Activated naive CD8-positive, alpha-beta T cell treated with anti-CD3 and anti-CD28 coated beads for 36 hours (primary cell): ENCODE data around the gene GLG1. TPM values are rescaled to one million over a fixed set of nuclear protein-coding genes. Genes with fewer than 3 reads are reported as not detected.

Experiments used
- DNase-seq: peaks from one replicate; pipeline ENCODE4 v3.0.0; 2021
- H3K27ac Mint-ChIP-seq: one replicate; pipeline ENCODE4 v1.8.0; 2022; ENCODE audit warnings: mild to moderate bottlenecking, moderate library complexity, mixed read lengths
- H3K27me3 Mint-ChIP-seq: one replicate; pipeline ENCODE4 v1.8.0; 2022; ENCODE audit warnings: mild to moderate bottlenecking, mixed read lengths
- H3K36me3 Mint-ChIP-seq: one replicate; pipeline ENCODE4 v1.8.0; 2021; ENCODE audit warnings: mild to moderate bottlenecking, mixed read lengths
- H3K4me1 Mint-ChIP-seq: one replicate; pipeline ENCODE4 v1.8.0; 2021; ENCODE audit warnings: mixed read lengths
- H3K4me3 Mint-ChIP-seq: one replicate; pipeline ENCODE4 v1.8.0; 2022; ENCODE audit warnings: mild to moderate bottlenecking, moderate library complexity, mixed read lengths
- H3K9me3 Mint-ChIP-seq: one replicate; pipeline ENCODE4 v1.8.0; 2022; ENCODE audit warnings: mixed read lengths
- total RNA-seq, 2 experiments: library from RNA; stranded (reverse); gene quantifications; one replicate each; pipeline ENCODE4 v1.2.3, GENCODE V29; 2021

GLG1 gene
- total RNA-seq, 2 experiments from 2014 or later, result 58.7 to 60.8 TPM

DNA sequence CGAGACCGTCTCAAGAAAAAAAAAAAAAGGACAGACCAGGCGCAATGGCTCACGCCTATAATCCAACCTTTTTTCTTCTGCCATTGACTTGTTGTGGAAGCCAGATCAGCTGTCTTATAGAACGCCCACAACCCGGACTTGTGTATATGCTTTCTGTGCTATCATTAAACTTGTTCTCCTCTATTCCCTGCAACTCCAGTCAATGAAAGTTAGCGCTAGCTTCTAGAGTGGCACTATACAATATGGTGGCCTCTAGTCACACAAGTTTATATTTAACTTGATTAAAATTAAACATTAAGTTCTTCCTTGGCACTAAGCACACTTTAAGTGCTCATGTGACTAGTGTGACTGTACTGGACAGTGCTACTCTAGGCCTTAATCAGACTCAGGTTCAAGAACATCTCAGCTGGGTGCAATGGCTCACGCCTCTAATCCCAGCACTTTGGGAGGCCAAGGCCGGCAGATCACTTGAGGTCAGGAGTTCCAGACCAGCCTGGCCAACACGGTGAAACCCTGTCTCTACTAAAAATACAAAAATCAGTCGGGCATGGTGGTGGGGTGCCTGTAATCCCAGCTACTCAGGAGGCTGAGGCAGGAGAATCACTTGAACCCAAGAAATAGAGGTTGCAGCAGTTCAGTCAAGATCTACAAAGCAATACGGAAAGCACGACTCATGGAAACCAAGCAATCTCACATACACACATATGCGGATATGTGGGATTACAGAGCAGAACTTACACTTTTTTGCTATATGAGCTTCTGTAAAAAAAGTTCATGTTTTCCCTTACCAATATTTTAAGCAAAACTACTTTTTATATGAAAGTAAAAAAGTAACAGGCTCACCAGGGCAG lies 18.8 kb upstream of the GLG1 start:
- Mint-ChIP-seq H3K4me1 (peaks cover 38% of the 10 kb centered on the region), H3K4me3 (no peak overlapping the region), H3K27ac (peak overlapping the region; percentile 84), H3K36me3 (peaks cover 71% of the 10 kb centered on the region), H3K9me3 (no peaks in the 10 kb centered on the region), H3K27me3 (no peaks in the 10 kb centered on the region)
- no peak for DNase-seq

DNA sequence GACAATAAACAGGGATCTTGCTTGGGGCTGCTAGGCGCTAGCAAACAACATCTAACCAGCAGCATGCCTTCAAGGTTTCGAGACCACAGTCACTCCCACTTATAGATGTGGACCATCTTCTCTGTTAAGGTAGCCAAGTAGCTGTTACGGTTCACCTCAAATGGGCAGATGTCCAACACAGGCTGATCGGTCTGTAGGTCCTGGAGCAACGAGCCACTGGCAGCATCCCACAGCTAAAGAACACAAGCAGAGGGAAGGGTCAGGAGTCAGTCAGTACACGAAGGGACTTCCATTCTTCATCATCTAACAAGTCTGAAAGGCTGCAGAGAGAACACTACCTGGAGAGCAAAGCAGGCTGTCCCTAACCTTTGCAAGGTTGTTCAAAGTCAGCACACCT lies 16.9 kb upstream of the GLG1 start:
- Mint-ChIP-seq H3K9me3 (no peaks in the 10 kb centered on the region), H3K27ac (no peak overlapping the region), H3K36me3 (peaks cover 61% of the 10 kb centered on the region), H3K4me1 (peaks cover 31% of the 10 kb centered on the region), H3K27me3 (no peaks in the 10 kb centered on the region), H3K4me3 (no peak overlapping the region)
- no peak for DNase-seq

DNA sequence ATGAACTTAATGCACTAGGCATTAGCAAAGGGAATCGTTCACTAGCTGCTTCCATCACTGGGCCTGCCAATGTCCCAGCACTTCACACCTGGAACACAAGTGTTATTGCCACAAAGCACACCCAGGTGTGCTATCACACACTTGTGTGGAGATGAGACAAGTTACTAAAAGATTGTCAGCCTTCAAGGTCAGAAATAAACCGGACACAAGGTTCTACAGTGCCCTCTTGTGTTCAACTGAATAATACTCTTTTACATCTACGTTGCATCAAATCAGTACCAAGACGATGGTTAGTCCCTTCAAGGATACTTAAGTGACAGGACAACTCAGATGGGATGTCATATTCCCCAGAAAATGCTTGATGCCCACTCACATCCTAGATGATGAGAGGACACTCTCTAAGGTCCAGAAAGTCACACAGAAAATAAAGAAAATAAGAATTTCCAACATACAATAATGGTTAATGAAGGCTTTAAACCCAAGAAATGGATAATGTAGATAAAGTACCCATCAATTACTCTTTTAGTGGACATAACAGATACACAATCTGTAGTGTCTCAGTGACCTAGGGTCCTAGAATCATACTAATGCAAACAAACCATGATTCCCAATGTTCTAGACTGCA lies 16.4 kb upstream of the GLG1 start:
- peaks cover 27% of the 10 kb centered on the region for H3K4me1 Mint-ChIP-seq
- no peaks in the 10 kb centered on the region for H3K9me3 Mint-ChIP-seq
- H3K4me3 Mint-ChIP-seq, result no peak overlapping the region
- no peak for DNase-seq
- H3K27me3 Mint-ChIP-seq, result no peaks in the 10 kb centered on the region
- H3K27ac Mint-ChIP-seq, result peak overlapping the region; percentile 49
- peaks cover 56% of the 10 kb centered on the region for H3K36me3 Mint-ChIP-seq

DNA sequence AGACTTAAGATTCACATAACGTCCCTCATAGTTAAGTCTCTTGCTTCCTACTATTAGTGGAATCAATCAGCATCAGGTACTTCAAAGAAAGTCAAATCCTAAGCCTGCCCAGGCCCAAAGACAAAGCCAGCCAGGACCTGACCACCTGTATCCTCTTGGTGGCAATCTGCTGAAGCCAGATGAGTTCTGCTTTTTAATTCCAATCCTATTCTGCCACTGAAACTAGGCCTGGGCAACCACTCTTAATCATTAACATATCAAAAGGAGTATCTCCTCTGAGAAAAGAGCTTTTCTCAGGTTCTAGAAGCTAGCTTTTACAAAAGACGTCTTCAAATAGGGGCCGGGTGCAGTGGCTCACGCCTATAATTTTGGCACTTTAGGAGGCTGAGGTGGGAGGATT lies 15.1 kb upstream of the GLG1 start:
- no peak for DNase-seq
- H3K36me3 Mint-ChIP-seq, result peaks cover 55% of the 10 kb centered on the region
- H3K27me3 Mint-ChIP-seq, result no peaks in the 10 kb centered on the region
- no peak overlapping the region for H3K4me3 Mint-ChIP-seq
- no peak overlapping the region for H3K27ac Mint-ChIP-seq
- peaks cover 25% of the 10 kb centered on the region for H3K4me1 Mint-ChIP-seq
- no peaks in the 10 kb centered on the region for H3K9me3 Mint-ChIP-seq

DNA sequence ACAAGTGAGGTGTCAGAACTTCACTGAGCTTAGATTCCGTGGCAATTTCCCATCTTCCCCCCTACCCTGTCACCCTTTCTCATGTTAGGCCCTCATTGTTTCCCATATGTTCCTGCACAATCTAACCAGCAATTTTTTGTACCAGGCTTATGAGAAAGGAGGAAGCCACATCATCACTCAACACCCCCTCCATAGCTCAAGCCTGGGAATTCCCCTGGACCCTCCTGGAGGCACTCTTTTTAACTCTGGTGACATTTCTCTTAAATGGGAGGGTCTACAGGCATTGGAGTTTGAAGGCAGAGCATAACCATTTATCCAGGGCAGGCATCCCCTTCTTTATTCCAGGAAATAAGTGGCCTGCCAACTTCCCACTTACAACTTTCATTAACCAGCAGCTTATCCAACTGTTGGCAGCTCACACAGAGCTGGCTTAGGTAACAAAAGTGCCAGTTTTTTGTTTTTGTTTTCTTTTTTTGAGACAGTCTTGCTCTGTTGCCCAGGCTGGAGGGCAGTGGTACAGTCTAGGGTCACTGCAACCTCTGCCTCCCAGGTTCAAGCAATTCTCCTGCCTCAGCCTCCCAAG lies 10.4 kb upstream of the GLG1 start:
- peaks cover 32% of the 10 kb centered on the region for H3K36me3 Mint-ChIP-seq
- no peak overlapping the region for H3K4me3 Mint-ChIP-seq
- no peaks in the 10 kb centered on the region for H3K9me3 Mint-ChIP-seq
- H3K4me1 Mint-ChIP-seq, result peaks cover 14% of the 10 kb centered on the region
- peak overlapping the region; percentile 65 for H3K27ac Mint-ChIP-seq
- DNase-seq, result no peak
- H3K27me3 Mint-ChIP-seq, result no peaks in the 10 kb centered on the region

DNA sequence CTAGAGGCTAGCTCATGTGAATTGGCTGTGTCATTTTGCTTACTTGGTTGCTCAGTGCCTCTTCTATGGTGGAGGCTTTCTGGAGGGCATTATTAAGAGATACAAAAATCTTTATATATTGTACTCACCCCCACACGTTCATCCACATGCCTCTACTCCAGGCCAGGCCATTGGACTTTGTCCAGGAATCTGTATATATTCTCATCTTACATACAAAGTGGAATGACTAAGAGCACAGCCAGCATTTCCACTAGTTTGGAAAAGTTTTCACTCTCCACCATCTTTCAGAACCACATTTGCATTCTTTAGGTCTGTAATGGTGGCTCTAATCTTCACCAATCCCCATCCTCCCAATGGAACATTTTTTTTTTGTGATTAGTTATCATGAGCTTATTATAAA lies 4.8 kb upstream of the GLG1 start:
- no peak overlapping the region for H3K27ac Mint-ChIP-seq

DNA sequence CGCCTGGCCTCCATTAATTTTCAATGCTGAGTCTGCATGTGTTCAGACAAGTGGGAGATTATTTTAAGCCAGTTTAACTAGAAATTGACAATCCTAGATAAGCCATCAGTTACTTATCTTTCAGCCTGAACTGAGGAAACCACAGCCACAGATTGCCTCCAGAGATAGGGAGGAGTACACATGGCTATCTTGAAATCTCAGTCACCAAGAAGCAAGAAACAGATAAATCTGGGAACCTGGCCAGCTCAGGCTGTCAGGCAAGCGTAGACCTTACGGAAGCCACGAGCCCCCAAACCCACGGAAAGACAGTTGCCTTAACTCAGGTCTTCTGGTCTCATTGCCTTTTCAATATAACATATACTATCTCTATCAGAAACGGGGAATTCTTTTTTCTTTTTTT lies 2.0 kb upstream of the GLG1 start:
- no peak overlapping the region for H3K4me3 Mint-ChIP-seq
- no peak for DNase-seq
- peak overlapping the region; percentile 16 for H3K27ac Mint-ChIP-seq

More for the DNA sequence above, 4.8 kb upstream of the GLG1 start:
- peaks cover 17% of the 10 kb centered on the region for H3K36me3 Mint-ChIP-seq
- H3K4me1 Mint-ChIP-seq, result peaks cover 14% of the 10 kb centered on the region
- DNase-seq, result no peak
- no peaks in the 10 kb centered on the region for H3K27me3 Mint-ChIP-seq
- H3K4me3 Mint-ChIP-seq, result no peak overlapping the region
- H3K9me3 Mint-ChIP-seq, result no peaks in the 10 kb centered on the region

DNA sequence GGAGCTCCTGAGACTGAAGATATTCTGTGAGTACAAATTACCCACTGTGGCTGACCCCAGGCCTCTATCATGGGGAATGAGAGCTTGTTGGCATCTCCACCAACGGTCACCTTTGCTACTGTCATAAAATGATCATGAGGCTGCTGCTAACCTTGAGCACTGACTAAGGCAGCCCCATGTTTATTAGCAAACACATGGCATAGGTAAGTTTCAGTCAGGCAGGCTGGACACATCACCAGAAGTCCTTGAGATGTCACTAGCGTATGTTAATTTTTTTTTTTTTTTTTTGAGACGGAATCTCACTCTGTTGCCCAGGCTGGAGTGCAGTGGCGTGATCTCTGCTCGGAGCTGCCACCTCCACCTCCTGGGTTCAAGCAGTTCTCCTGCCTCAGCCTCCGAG lies 1.5 kb upstream of the GLG1 start:
- Mint-ChIP-seq H3K4me3 (no peak overlapping the region), H3K27ac (peak overlapping the region; percentile 16), H3K27me3 (no peaks in the 10 kb centered on the region), H3K9me3 (no peaks in the 10 kb centered on the region), H3K4me1 (peaks cover 37% of the 10 kb centered on the region), H3K36me3 (peaks cover 14% of the 10 kb centered on the region)
- DNase-seq, result no peak

More for the DNA sequence above, 2.0 kb upstream of the GLG1 start:
- Mint-ChIP-seq H3K4me1 (peaks cover 31% of the 10 kb centered on the region), H3K9me3 (no peaks in the 10 kb centered on the region), H3K27me3 (no peaks in the 10 kb centered on the region), H3K36me3 (peaks cover 12% of the 10 kb centered on the region)

DNA sequence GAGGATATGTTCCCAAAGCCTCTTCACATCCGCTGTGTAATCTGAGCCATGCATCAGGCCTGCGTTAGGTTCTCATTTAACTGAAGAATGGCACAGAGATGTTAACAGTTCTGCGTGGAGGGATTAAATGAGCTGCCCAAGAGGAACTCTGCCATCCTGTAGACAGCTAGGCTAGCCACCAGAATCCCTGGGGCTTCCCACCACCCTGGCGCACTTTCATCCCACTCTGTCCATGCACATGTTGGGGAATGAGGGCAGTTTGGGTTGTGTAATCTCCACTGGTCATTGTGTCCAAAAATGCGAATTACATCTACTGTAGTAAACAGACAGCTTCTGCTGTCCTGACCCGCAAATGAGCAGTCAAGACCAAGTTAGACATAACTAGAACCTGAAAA lies 1.0 kb upstream of the GLG1 start:
- H3K27me3 Mint-ChIP-seq, result no peaks in the 10 kb centered on the region
- H3K4me1 Mint-ChIP-seq, result peaks cover 40% of the 10 kb centered on the region
- no peaks in the 10 kb centered on the region for H3K9me3 Mint-ChIP-seq
- H3K4me3 Mint-ChIP-seq, result no peak overlapping the region
- no peak for DNase-seq
- peak overlapping the region; percentile 90 for H3K27ac Mint-ChIP-seq
- H3K36me3 Mint-ChIP-seq, result peaks cover 15% of the 10 kb centered on the region

DNA sequence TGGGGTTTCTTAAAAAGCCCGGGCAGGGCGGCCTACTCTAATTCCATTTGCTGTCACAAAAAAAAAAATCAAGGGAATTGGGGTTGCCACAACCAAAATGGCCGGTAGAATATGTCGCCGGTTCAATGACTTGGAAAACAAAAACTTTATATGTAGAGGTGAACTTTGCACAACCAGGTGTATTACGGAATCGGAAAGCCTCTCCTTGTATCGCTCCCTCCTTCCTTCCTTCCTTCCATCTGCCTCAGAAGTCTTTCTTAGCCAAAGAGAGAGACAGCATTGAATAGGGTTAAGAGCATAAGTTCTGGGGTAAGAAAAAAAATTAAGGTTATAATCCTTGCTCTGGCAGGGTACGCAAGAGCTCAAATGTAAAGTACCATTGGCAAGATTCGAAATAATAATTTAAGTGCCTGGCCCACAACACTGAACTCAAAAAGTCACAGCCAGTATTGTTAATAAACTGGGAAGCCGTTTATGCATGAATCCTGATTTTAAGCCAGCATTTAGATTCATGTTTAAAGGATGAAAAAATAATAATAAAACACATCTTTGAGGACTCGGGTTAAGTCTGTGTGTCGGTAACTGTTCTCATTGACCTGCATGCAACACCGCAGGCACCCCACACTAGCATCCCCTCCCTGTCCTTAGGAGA lies 522 bp upstream of the GLG1 start:
- Mint-ChIP-seq H3K4me1 (peaks cover 44% of the 10 kb centered on the region), H3K9me3 (no peaks in the 10 kb centered on the region), H3K27ac (peak overlapping the region; percentile 90), H3K27me3 (no peaks in the 10 kb centered on the region), H3K4me3 (peak overlapping the region; percentile 97), H3K36me3 (peaks cover 20% of the 10 kb centered on the region)
- no peak for DNase-seq

DNA sequence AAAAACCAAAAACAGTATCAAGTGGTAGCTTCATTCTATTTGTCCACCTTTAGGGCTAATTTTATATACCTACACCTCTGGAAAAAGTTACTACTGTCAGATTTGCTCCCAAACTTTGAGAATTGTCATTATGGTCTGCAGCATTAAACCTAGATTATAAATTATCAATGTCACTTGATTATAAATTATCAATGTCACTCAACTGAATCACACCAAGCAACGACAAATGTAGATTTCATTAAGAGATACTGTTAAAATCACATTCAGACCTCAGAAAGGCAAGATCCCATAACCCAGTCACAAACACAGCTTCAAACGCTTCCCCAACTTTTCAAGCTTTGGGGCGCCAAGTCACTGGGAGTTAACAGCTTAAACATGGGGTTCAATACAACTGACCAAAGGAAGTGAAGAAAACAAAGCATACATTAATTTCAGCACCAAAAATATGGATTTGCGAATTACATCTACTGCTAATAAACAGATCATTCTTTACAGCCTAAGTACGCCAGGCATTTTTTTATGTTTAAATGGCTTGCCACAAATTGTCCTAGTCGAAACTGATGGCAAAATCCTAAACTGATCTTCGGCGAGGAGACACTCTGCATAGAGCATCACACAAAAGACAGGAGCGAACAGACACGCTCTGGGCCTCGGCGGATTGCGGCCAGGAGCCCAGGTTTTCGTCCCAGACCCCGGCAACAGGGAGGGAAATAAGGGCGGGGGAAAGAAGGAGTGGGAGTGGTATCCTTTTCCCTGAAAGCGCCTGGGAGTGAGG lies 981 bp downstream of the GLG1 start:
- H3K4me1 Mint-ChIP-seq, result peaks cover 55% of the 10 kb centered on the region
- no peaks in the 10 kb centered on the region for H3K9me3 Mint-ChIP-seq
- peak overlapping the region; percentile 90 for H3K27ac Mint-ChIP-seq
- H3K4me3 Mint-ChIP-seq, result peak overlapping the region; percentile 97
- no peaks in the 10 kb centered on the region for H3K27me3 Mint-ChIP-seq
- no peak for DNase-seq
- H3K36me3 Mint-ChIP-seq, result peaks cover 20% of the 10 kb centered on the region

DNA sequence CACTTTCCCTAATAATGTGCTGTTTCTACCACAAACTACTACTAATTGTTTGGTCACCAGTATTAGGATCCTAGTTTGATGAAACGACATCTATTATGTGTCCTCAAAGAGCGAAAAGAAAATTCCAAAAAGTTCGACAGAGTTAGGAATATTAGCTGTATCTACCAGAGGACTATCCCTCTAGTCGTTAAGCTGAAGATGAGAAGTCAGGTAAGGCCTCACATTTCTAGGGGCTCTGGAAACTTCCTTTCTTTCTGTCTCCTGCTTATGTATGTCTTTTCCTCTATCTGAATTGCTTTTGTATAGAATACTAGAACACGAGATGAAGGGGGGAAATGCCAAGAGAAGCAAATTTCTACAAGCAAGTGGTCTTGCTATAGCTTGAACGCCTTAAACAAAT lies 1.6 kb downstream of the GLG1 start:
- H3K9me3 Mint-ChIP-seq, result no peaks in the 10 kb centered on the region
- peaks cover 21% of the 10 kb centered on the region for H3K36me3 Mint-ChIP-seq
- DNase-seq, result no peak
- peaks cover 61% of the 10 kb centered on the region for H3K4me1 Mint-ChIP-seq
- H3K4me3 Mint-ChIP-seq, result peak overlapping the region; percentile 97
- H3K27ac Mint-ChIP-seq, result peak overlapping the region; percentile 90
- H3K27me3 Mint-ChIP-seq, result no peaks in the 10 kb centered on the region

DNA sequence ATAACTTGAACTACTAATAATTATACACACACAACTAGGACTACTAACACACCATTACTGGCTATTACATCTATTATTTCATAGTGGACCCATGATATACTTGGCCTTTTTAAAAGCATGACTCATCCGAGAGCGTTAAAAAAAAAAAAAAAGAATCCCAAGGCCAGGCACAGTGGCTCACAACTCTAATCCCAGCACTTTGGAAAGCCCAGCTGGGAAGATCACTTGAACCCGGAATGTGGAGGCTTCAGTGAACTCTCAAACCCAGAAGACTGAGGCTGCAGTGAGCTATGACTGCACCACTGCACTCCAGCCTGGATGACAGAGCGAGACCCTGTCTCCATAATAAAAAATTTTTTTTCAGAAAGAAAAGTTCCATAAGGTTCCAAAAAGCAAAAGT lies 3.1 kb downstream of the GLG1 start:
- H3K4me1 Mint-ChIP-seq, result peaks cover 72% of the 10 kb centered on the region
- H3K27me3 Mint-ChIP-seq, result no peaks in the 10 kb centered on the region
- peak overlapping the region; percentile 97 for H3K4me3 Mint-ChIP-seq
- H3K36me3 Mint-ChIP-seq, result peaks cover 22% of the 10 kb centered on the region
- DNase-seq, result no peak
- peak overlapping the region; percentile 80 for H3K27ac Mint-ChIP-seq
- H3K9me3 Mint-ChIP-seq, result no peaks in the 10 kb centered on the region

DNA sequence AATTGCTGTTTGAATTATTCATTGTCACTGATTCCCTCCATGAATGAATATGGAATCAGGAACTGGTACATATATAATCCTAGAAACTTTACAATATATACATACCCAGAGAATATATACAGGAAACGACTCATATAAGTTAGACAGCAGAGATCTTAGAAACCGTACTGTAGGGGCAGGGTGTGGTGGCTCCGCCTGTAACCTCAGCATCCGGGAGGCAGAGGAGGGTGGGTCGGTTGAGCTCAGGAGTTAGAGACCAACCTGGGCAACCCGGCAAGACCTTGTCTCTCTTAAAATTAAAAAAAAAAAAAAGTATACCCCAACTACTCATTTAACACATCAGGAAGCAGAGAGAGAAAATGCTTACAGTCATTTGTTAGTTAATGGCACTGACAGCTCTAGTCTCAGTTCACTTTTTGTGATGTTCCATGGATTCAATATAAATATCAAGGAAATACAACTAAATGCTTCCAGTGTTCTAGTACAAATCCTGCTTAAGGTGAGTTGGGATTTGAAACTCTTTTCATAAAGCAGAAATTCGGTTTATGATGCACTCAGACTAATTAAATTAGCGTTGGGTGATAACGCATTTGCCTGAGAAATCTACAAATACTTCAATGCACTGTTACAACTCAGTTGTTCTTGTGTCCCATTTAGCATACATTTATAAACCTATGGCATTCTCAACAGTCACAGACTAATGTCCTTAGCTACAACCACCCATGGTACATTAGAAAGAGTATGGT lies 5.6 kb downstream of the GLG1 start:
- Mint-ChIP-seq H3K4me1 (peaks cover 68% of the 10 kb centered on the region), H3K36me3 (peaks cover 41% of the 10 kb centered on the region), H3K9me3 (no peaks in the 10 kb centered on the region), H3K4me3 (peak overlapping the region; percentile 46), H3K27me3 (no peaks in the 10 kb centered on the region), H3K27ac (peak overlapping the region; percentile 56)
- peak; percentile 66 for DNase-seq
